HG02798 (cell line): Measurements from ENCODE around the gene GRK3.
"Not testable (repeated sequence)": the region's sequence is repeated elsewhere in the genome, so short reads cannot be mapped to it uniquely, and the experiment has no call there.

Experiments
- ATAC-seq: cut with Tn5 transposase; IDR thresholded peaks from one replicate; pipeline ENCODE4 v1.9.1; 2021; ENCODE audit warnings: mild to moderate bottlenecking; ENCODE audit not compliant: unreplicated experiment, poor library complexity

Gene GRK3

DNA sequence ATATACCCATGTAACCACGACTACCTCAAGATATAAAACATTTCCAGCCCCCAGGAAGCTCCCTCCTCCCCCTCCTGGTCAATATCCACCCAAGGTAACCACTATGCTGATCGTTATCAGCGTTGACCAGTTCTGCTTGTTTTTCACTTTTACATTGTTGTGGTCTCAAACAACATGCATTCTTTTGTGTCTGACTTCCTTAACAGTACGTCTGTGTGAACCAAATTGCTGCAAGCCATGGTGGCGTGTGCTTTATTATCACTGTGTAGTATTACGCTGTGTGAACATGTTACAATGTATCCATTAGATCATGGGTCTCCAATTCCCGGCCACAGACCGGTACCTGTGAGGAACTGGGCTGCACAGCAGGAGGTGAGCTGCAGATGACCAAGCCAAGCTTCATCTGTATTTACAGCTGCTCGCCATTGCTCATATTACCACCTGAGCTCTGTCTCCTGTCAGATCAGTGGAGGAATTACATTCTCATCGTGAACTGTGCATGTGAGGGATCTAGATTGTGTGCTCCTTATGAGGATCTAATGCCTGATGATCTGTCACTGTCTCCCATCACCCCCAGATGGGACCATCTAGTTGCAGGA, 15.5 kb upstream of the GRK3 start:
- no peak for ATAC-seq

- no peak for ATAC-seq
Observed at GRCh38 chr22:25551396-25551795, 13.1 kb upstream of the GRK3 start.

- not testable (repeated sequence) for ATAC-seq
Observed at GRCh38 chr22:25552405-25552804, 12.1 kb upstream of the GRK3 start.

DNA sequence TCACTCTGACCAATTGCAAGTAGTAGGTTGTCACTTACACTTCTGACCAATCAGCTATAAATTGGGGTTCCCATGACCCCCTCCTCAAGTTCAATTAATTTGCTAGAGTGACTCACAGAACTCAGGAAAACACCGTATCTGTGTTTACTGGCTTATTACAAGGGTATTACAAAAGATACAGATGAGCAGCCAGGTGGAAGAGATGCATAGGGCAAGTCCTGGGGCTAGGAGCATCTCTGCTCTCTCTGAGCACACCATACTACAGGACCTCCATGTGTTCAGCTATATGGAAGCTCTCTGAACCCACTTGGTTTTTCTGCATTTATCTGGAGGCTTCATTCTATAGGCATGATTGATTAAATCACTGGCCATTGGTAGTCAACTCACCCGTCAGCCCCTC, 11.3 kb upstream of the GRK3 start:
- no peak for ATAC-seq

- ATAC-seq = no peak
Observed at GRCh38 chr22:25554238-25554671, 10.2 kb upstream of the GRK3 start.

DNA sequence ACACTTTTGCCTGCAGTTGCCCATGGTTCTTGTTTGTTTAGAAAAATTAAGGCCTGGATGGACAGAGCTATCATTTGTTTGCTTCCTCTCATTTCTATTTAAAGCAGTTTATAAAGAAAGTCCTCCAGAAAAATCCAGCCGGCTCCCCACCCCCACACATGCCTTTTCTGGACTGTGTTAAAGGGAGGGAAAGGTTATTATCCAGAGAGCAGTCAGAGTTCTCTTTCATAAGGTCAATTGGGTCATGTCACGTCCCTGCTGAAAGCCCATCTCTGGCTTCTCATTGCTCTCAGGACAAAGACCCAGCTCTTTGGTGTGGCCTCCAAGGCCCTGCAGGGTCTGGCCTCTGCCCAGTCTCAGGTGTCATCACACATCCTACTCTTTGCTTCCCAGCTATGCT, 9.8 kb upstream of the GRK3 start:
- ATAC-seq = no peak

DNA sequence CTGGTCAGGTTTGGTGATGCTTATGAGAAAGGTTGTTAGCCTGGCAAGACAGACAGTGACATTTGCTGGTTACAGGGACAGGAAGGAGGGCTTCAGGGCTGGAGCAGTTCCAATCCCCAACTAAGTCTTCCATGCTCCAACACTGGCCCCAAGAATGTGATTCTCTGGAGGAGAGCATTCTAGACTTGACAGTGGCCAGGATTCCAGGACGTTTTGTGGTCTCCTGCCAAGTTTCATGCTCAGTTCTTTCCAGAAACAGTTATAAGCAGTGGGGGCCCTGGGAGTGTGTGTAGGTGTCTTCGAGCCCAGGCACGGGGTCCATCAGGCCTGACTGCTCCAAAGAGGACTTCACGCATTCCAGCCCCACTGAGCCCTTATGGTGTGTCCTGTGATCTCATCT, 8.9 kb upstream of the GRK3 start:
- no peak for ATAC-seq

- ATAC-seq = no peak
Observed at GRCh38 chr22:25557218-25557617, 7.3 kb upstream of the GRK3 start.

DNA sequence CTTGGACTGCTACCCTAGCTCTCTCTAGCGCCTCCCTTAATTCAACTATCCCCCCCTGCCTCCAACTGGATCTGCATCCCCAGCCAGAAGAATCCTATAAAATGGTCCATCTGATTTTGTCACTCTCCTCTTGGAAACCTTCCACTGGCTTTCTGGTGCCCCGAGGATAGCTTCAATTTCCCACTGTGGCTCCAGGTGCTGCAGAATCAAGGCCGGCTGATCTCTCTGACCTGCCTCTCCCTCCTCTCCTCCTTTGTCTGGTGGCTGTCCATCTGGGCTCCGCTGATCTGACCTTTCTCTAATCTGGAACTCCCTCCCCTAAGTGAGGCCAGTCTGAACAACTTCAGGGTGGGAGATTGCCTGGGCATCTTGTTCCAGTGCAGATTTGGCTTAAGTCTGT, 6.1 kb upstream of the GRK3 start:
- no peak for ATAC-seq

GRCh38 chr22:25559910-25560309, 4.6 kb upstream of the GRK3 start:
- not testable (repeated sequence) for ATAC-seq

GRCh38 chr22:25561182-25561581, 3.3 kb upstream of the GRK3 start:
- not testable (repeated sequence) for ATAC-seq

DNA sequence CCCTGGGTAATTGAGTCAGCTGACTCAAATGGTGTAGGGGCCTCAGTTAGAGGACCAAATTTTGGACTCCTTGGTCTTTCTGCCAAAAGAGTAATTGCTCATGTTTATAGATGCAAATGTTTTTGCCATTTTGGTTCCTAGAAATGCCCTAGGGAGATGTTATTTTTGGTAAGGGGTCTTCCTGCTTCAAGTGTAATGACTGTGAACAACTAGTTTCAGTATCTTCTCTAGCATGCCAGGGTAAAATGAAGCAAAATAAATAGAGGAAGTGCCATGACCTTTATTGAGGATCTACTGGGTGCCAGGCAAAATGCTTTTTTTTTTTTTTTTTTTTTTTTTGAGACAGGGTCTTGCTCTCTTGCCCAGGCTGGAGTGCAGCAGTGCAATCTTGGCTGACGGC, 2.5 kb upstream of the GRK3 start:
- not testable (repeated sequence) for ATAC-seq

DNA sequence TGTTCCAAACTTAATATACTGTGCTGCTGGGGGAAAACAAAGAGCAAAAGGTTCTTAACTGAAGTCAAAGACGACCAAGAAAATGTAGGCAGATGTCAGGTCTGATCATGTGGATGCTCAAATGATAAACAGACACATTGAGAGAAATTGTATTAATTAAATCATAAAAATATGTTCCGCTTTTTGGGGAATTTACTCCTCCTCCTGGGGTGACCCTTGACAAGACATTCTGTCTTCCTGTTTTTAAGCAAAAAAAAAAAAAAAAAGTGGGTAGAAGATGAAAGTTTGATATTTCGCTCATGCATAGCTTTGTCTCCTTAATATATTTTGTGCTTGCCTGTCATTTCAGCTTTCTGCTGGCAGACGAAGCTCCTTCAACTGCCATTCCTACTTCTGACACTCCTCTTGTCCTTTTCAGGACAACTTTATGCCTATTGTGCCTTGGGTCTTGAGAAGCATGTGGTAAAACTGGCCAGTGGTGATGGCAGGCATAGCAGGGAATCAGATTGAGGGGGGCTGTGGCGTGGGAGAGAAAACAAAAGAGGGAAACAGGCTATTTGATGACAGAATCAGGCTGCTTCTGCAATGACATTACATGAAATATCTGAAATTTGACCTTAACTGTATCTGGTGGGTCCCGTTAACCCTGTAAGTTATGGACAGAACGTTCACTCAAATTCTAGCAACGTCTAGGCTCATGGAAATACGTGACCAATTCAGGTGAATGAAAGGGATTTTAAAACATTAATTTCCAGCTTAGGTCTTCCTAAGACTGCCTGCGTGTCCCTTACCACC, 1.3 kb upstream of the GRK3 start:
- ATAC-seq = not testable (repeated sequence)

DNA sequence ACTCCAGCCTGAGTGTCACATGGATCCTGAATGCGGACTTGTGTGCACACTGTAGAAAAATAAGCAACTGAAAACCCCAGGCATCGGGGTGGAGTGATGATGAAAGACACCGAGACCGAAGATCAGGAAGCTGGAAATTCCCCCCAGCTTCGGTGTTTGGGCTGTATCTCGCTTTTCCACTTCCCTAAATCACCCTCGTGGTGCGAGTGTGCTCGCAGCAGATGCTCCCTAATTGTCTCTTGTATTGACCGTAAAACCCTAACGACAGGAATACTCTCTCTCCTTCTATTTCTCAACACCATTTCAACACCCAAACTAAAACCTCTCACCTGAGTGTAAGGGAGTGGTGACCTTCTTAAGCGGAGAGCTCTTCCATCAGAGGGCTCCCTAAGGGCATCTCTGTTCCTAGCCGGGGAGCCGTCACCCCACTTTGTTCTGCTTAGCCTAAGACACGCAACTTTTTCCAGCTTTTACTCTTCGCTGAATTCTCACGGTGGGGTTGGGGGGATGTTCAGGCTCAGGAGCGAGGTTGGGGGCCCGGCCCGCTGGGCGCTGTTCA, 635 bp upstream of the GRK3 start:
- ATAC-seq = peak; percentile 9

- peak; percentile 5 for ATAC-seq
Observed at GRCh38 chr22:25564979-25565677, 653 bp downstream of the GRK3 start.

GRCh38 chr22:25566186-25566897, 1.9 kb downstream of the GRK3 start:
- no peak for ATAC-seq

DNA sequence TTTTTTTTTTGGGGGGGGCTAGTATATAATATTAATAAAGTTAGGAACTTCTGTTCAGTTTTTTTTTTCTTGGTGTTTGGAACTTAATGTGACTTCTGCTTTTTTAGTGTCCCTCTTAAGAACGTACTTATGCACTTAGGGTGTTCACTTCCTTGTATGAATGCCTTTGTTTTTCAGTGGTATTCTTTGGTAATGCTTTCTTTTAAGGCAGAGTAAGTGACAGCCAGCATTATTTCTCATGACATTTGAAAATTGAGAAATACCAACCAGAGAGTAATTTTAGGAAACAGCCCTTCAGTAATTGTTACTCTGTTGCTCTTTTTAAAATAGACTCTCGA, 2.4 kb downstream of the GRK3 start:
- ATAC-seq = no peak

DNA sequence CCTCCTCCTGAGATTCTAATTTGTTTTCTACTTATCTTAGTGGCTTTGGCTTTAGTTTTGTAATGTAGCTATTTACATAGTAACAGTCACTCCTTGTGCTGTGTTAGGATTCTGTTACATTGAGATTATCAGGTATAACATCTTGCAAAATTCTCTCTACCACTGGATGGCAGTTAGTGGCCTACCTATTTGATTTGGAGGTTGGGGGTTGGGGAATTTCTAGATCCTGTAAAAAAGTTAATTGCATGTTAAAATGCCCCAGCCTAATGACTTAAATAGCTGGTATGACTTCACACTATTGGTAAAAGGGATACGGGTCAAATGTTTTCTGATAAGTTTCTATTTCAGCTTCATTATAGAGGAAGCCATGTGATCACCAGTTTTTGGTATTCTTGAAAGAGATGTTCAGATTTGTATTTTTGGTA, 2.8 kb downstream of the GRK3 start:
- no peak for ATAC-seq

DNA sequence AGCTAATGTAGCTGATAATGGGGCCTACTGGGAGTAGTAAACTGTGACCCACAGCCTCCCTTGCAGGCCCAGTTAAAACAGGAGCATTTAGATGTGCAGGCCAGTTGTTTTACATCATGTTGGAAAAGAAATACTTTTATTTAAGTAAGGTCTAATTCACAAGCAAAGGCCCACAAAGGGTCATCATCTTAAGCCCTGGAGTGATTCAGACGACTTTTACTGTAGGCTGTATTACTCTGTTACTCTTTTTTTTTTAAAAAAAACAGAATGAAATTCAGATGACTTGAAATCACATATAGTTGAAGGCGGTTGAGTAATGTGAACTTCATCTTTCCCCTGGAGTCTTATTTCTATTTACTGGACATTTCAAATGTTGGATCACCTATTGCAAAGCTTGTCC, 3.6 kb downstream of the GRK3 start:
- not testable (repeated sequence) for ATAC-seq

- no peak for ATAC-seq
Observed at GRCh38 chr22:25569361-25569760, 4.9 kb downstream of the GRK3 start.

- ATAC-seq = no peak
Observed at GRCh38 chr22:25569983-25570382, 5.5 kb downstream of the GRK3 start.
